Fibroblast of villous mesenchyme (primary cell): ENCODE data around the gene PPP1R7. TPM values are rescaled to one million over a fixed set of nuclear protein-coding genes. Genes with fewer than 3 reads are reported as not detected.

Experiments used
- DNase-seq: peaks from one replicate; pipeline ENCODE4 v3.0.0-alpha.2; 2010; ENCODE audit warnings: low read depth
- H3K4me3 ChIP-seq: 2 replicates; pipeline ENCODE4 v1.5.1; 2011; ENCODE audit warnings: low read depth, mild to moderate bottlenecking, low read length
- total RNA-seq: library from RNA; depleted of rRNA; stranded (reverse); fragments of >200 nt; gene quantifications from 2 replicates; pipeline ENCODE4 v1.2.3, GENCODE V29; 2012
- TF ChIP-seq, protein P1 (sequence below): IDR thresholded peaks from 2 replicates; pipeline ENCODE4 v1.5.1; 2012; ENCODE audit warnings: low read depth, mild to moderate bottlenecking, low read length; ENCODE audit not compliant: insufficient read depth

PPP1R7 gene
- total RNA-seq, 1 donor, result 78.2 TPM

DNA sequence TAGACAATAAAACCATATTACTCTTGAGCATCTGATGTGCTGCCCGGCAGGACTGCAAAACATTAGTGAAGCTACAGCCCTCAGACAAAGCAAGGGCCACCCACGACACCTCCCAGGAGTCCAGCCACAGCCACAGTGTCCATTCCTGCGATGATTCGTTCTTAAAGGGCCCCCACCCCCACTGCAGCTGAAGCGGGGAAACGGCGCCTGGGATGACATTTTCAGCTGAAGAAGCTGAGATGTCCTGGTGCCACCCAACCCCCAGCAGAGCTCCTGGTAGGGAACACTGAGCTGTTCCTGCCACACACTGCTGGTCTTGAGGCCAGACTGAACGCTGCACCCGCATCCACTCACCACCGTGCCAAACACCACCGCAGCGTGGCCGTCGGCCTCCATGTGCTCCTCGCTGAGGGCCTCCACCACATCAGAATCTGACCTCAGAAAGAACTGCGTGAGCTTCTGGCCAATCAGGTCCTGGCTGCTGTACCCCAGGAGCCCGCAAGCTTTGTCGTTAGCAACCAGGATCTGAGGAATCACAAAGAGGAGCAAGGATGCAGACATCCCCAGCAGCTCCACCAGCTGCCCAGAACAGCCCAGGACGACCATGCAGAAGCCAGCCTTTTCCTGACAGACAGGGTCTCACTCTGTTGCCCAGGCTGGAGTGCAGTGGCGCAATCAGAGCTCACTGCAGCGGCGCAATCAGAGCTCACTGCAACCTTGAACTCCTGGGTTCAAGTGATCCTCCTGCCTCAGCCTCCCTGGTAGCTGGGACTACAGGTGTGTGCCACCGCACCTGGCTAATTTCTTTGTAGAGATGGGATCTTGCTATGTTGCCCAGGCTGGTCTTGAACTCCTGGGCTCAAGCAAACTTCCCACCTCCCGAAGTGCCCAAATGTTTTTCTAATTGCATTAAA, 10.5 kb upstream of the PPP1R7 start:
- TF ChIP-seq, protein P1, sequence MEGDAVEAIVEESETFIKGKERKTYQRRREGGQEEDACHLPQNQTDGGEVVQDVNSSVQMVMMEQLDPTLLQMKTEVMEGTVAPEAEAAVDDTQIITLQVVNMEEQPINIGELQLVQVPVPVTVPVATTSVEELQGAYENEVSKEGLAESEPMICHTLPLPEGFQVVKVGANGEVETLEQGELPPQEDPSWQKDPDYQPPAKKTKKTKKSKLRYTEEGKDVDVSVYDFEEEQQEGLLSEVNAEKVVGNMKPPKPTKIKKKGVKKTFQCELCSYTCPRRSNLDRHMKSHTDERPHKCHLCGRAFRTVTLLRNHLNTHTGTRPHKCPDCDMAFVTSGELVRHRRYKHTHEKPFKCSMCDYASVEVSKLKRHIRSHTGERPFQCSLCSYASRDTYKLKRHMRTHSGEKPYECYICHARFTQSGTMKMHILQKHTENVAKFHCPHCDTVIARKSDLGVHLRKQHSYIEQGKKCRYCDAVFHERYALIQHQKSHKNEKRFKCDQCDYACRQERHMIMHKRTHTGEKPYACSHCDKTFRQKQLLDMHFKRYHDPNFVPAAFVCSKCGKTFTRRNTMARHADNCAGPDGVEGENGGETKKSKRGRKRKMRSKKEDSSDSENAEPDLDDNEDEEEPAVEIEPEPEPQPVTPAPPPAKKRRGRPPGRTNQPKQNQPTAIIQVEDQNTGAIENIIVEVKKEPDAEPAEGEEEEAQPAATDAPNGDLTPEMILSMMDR, result no peak
- no peak for DNase-seq
- no peak overlapping the region for H3K4me3 ChIP-seq

DNA sequence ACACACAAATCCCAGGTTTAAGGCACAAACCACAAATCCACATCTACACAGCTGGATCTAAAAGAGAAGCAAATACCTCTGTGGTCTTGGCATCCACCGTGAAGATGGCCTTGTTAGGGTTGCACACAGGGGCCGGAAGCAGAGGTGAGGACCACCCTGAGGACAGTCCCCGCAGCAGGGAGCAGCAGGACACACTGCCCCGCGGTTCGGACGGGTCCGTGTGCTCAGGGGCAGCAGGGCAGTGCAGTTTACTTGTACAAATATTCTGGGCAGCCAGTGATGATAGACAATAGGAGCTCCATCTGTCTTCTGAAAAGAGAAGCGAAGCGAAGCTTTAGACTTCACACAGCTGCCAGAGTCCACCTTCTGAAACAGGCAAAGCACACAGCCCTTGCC, 9.8 kb upstream of the PPP1R7 start:
- H3K4me3 ChIP-seq, result no peak overlapping the region
- no peak for DNase-seq
- TF ChIP-seq, protein P1, result no peak

DNA sequence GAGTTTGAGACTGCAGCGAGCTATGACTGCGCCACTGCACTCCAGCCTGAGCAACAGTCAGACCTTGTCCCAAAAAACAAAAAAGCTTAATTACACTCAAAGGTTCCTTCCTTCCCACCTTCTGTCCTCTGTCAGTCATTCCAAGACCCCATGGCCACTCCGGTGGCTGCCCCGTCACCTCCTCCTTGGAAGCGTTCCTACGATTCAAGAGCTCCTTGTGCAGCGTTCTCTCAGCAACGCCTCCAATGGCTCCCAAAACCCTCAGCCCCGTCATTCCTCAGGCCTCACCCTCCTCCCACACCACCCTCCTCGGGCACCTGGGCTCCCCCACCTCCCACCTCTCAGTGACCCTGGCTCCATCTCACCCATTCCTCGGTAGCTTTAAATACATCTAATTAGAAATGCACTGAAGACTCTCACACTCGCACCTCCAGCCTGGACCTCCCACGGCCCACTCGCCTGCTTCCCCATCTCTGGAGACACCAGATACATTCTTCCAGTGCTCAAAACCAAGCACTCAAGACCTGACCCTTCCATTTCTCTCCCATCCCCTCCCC, 9.0 kb upstream of the PPP1R7 start:
- no peak for DNase-seq
- TF ChIP-seq, protein P1, result no peak
- H3K4me3 ChIP-seq, result no peak overlapping the region

DNA sequence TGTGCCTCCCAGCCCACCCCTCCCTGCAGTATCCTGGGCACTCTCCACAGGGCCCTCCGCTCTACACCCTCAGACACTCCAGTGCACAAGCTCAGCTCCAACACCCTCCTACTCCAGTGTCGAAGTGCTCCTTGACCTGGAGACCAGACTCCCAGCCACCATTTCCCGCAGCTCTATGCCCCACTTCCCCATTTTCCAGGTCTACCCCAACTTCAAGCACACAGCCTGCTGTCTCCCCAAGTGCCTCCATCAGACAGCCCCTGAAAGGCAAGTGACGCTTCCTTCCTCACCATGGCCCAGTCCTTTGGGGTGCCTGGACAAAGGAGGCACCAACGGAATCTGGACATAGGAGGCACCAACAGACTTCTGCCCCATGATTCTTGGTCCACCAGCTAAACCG, 8.2 kb upstream of the PPP1R7 start:
- H3K4me3 ChIP-seq, result no peak overlapping the region
- no peak for DNase-seq
- TF ChIP-seq, protein P1, result no peak

DNA sequence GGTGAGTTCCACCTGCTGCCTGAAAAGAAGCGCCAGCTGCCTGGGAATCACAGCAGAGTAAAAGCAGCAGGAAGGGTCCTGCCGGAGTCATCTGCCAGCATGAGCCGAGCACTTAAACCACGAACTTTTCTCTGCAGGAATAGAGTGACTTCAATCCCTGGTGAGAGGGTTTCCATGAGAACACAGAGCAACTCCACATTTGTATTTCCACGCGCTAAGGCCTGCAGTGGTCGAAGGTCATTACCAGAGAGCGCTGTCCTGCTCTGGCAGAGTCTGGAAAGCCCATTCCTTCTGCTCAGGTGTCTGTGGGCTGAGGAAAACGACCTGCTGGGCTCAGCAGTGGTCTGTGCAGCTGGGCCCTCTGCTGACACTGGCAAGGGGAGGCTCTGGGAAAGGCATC, 7.7 kb upstream of the PPP1R7 start:
- no peak for DNase-seq
- no peak overlapping the region for H3K4me3 ChIP-seq
- TF ChIP-seq, protein P1, result no peak

DNA sequence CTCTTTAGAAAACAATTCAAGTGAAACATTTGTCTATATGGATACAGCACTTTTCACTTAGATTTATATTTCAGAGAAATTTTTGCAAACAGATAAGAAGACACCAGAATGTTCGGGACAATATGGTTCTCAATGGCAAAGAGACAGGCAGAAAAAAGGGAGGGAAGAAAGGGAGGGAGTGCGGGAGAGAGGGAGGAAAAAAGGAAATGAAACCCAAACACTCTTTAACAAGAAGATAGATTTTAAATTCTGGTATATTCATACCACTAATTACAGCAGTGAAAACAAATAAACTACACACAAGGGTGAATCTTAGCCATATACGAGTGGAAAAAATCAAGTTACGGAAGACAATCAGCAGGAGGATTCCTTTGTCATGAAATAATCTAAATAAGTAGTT, 4.0 kb upstream of the PPP1R7 start:
- DNase-seq, result no peak
- no peak overlapping the region for H3K4me3 ChIP-seq
- TF ChIP-seq, protein P1, result no peak
